ENCODE data around the gene ARFRP1. TPM values are rescaled to one million over a fixed set of nuclear protein-coding genes. Genes with fewer than 3 reads are reported as not detected.

The ARFRP1 gene
- total and polyA plus RNA-seq, 2 of the 13 experiments (the other 11 are each of a cell fraction or from before 2014, with no cell fraction given) = 32.0 to 51.1 TPM

GRCh38 chr20:63744574-63745423 lies 37.0 kb upstream of the ARFRP1 start (continued):
- TF ChIP-seq ZNF318 (CRISPR knock-in tag; IDR thresholded peaks at IDR 0.05) = 0 out of 2 replicates have a peak, but pooled peaks have one; percentile 72
- peak; percentile 59 for TF ChIP-seq RBM39 (IDR thresholded peaks at IDR 0.05; ENCODE audit: low read depth, low read length, poor library complexity, severe bottlenecking)
- TF ChIP-seq ZSCAN25 (CRISPR knock-in tag; IDR thresholded peaks at IDR 0.05) = 0 out of 2 replicates have a peak, but pooled peaks have one; percentile 27
- TF ChIP-seq GATA4 (IDR thresholded peaks at IDR 0.05; ENCODE audit: borderline replicate concordance, low read depth) = 0 out of 2 replicates have a peak, but pooled peaks have one; percentile 32
- TF ChIP-seq THAP8 (CRISPR knock-in tag; IDR thresholded peaks at IDR 0.05; ENCODE audit: borderline replicate concordance) = 0 out of 2 replicates have a peak, but pooled peaks have one; percentile 51
- TF ChIP-seq ZNF510 (CRISPR knock-in tag; IDR thresholded peaks at IDR 0.05; ENCODE audit: low read depth) = 0 out of 2 replicates have a peak, but pooled peaks have one; percentile 44
- 0 out of 2 replicates have a peak, but pooled peaks have one; percentile 12 for TF ChIP-seq ZNF629 (CRISPR knock-in tag; conservative IDR thresholded peaks at IDR 0.05)
- no peak for TF ChIP-seq SOX6 (IDR thresholded peaks at IDR 0.05)
- TF ChIP-seq SOX6 (CRISPR knock-in tag; IDR thresholded peaks at IDR 0.05) = peak; percentile 12; the same call in 1 of the 2 replicates
- no peak for TF ChIP-seq ZBTB44 (CRISPR knock-in tag; IDR thresholded peaks at IDR 0.05)
- TF ChIP-seq RAD21 (CRISPR knock-in tag; IDR thresholded peaks at IDR 0.05) = peak; percentile 15; the same call in 1 of the 2 replicates
- peak; percentile 46 for TF ChIP-seq ZFX (CRISPR knock-in tag; IDR thresholded peaks at IDR 0.05; ENCODE audit: low read depth)
- 0 out of 2 replicates have a peak, but pooled peaks have one; percentile 8 for TF ChIP-seq POGZ (CRISPR knock-in tag; IDR thresholded peaks at IDR 0.05)
